Measurements from ENCODE around the gene METTL1.

Gene METTL1

GRCh38 chr12:57737467-57738460 lies 34.1 kb downstream of the METTL1 start:
- no peak overlapping the region for H3K4me3 ChIP-seq (ENCODE audit: low read depth, low read length)
- TF ChIP-seq MAX (IDR thresholded peaks at IDR 0.05; ENCODE audit: low read depth, low read length) (no peak), POLR2A (IDR thresholded peaks at IDR 0.05; ENCODE audit: extremely low read depth, insufficient read length) (no peak), CTCF (IDR thresholded peaks at IDR 0.05; ENCODE audit: low read depth, low read length) (no peak), MYC (IDR thresholded peaks at IDR 0.05; ENCODE audit: low read depth, low read length) (no peak)
- no peak for DNase-seq (ENCODE audit: low read depth)

GRCh38 chr12:57736741-57737466 lies 35.0 kb downstream of the METTL1 start:
- H3K4me3 ChIP-seq (ENCODE audit: low read depth, low read length) = no peak overlapping the region
- DNase-seq (ENCODE audit: low read depth) = no peak
- no peak for TF ChIP-seq MYC (IDR thresholded peaks at IDR 0.05; ENCODE audit: low read depth, low read length)
- TF ChIP-seq POLR2A (IDR thresholded peaks at IDR 0.05; ENCODE audit: extremely low read depth, insufficient read length) = no peak
- no peak for TF ChIP-seq MAX (IDR thresholded peaks at IDR 0.05; ENCODE audit: low read depth, low read length)
- no peak for TF ChIP-seq CTCF (IDR thresholded peaks at IDR 0.05; ENCODE audit: low read depth, low read length)

GRCh38 chr12:57735952-57736740 lies 35.8 kb downstream of the METTL1 start:
- TF ChIP-seq MAX (IDR thresholded peaks at IDR 0.05; ENCODE audit: low read depth, low read length) (no peak), MYC (IDR thresholded peaks at IDR 0.05; ENCODE audit: low read depth, low read length) (no peak), CTCF (IDR thresholded peaks at IDR 0.05; ENCODE audit: low read depth, low read length) (no peak), POLR2A (IDR thresholded peaks at IDR 0.05; ENCODE audit: extremely low read depth, insufficient read length) (no peak)
- no peak overlapping the region for H3K4me3 ChIP-seq (ENCODE audit: low read depth, low read length)
- no peak for DNase-seq (ENCODE audit: low read depth)

- H3K4me3 ChIP-seq (ENCODE audit: low read depth, low read length) = no peak overlapping the region
- TF ChIP-seq POLR2A (IDR thresholded peaks at IDR 0.05; ENCODE audit: extremely low read depth, insufficient read length) = no peak
- TF ChIP-seq CTCF (IDR thresholded peaks at IDR 0.05; ENCODE audit: low read depth, low read length) = no peak
- no peak for TF ChIP-seq MYC (IDR thresholded peaks at IDR 0.05; ENCODE audit: low read depth, low read length)
- no peak for TF ChIP-seq MAX (IDR thresholded peaks at IDR 0.05; ENCODE audit: low read depth, low read length)
- no peak for DNase-seq (ENCODE audit: low read depth)
Observed at GRCh38 chr12:57735198-57735855, 36.6 kb downstream of the METTL1 start.

GRCh38 chr12:57734591-57734990 lies 37.3 kb downstream of the METTL1 start:
- no peak for DNase-seq (ENCODE audit: low read depth)
- no peak overlapping the region for H3K4me3 ChIP-seq (ENCODE audit: low read depth, low read length)
- TF ChIP-seq POLR2A (IDR thresholded peaks at IDR 0.05; ENCODE audit: extremely low read depth, insufficient read length) (no peak), MAX (IDR thresholded peaks at IDR 0.05; ENCODE audit: low read depth, low read length) (no peak), CTCF (IDR thresholded peaks at IDR 0.05; ENCODE audit: low read depth, low read length) (no peak), MYC (IDR thresholded peaks at IDR 0.05; ENCODE audit: low read depth, low read length) (no peak)
